Activated CD4-positive, alpha-beta T cell treated with anti-CD3 and anti-CD28 coated beads for 48 hours (primary cell): Measurements from ENCODE around the gene RALGDS.
"Not testable (repeated sequence)": the region's sequence is repeated elsewhere in the genome, so short reads cannot be mapped to it uniquely, and the experiment has no call there.

Source experiments
- DNase-seq: peaks from one replicate; pipeline ENCODE4 v3.0.0-alpha.2; 2020

RALGDS gene

GRCh38 chr9:133121198-133121914, at the start of gene RALGDS:
Gene RALGDS, minus strand, starts transcription at chr9:133121240. Its CDS starts 86 bp downstream, at chr9:133121154.
- peak; percentile 91 for DNase-seq

- DNase-seq, result no peak
Observed at GRCh38 chr9:133170716-133171115, 49.7 kb upstream of the RALGDS start.

GRCh38 chr9:133169687-133170086, 48.6 kb upstream of the RALGDS start:
- not testable (repeated sequence) for DNase-seq

GRCh38 chr9:133169102-133169501, 48.1 kb upstream of the RALGDS start:
- DNase-seq, result no peak

GRCh38 chr9:133168432-133168831, 47.4 kb upstream of the RALGDS start:
- no peak for DNase-seq

- DNase-seq, result no peak
Observed at GRCh38 chr9:133167769-133168168, 46.7 kb upstream of the RALGDS start.

GRCh38 chr9:133167096-133167730, 46.2 kb upstream of the RALGDS start:
- DNase-seq, result no peak

GRCh38 chr9:133166392-133166791, 45.4 kb upstream of the RALGDS start:
- DNase-seq, result no peak

- DNase-seq, result no peak
Observed at GRCh38 chr9:133165452-133165730, 44.4 kb upstream of the RALGDS start.

GRCh38 chr9:133164191-133164590, 43.2 kb upstream of the RALGDS start:
- DNase-seq, result no peak

- peak; percentile 40 for DNase-seq
Observed at GRCh38 chr9:133163504-133164172, 42.6 kb upstream of the RALGDS start, which contains the start of gene GBGT1. Gene GBGT1, minus strand, starts transcription at chr9:133163914. Its CDS starts 1,502 bp downstream, at chr9:133162412.

GRCh38 chr9:133162861-133163503, 41.9 kb upstream of the RALGDS start:
- no peak for DNase-seq

- DNase-seq, result no peak
Observed at GRCh38 chr9:133161547-133161950, 40.5 kb upstream of the RALGDS start.

- peak; percentile 58 for DNase-seq
Observed at GRCh38 chr9:133160742-133161546, 39.9 kb upstream of the RALGDS start.

GRCh38 chr9:133158695-133159094, 37.7 kb upstream of the RALGDS start:
- DNase-seq, result no peak

GRCh38 chr9:133155156-133155555, 34.1 kb upstream of the RALGDS start:
- no peak for DNase-seq

- no peak for DNase-seq
Observed at GRCh38 chr9:133154097-133154989, 33.3 kb upstream of the RALGDS start.

- DNase-seq, result no peak
Observed at GRCh38 chr9:133153227-133154096, 32.4 kb upstream of the RALGDS start.

GRCh38 chr9:133151601-133152525, 30.8 kb upstream of the RALGDS start:
- no peak for DNase-seq
